Spleen (tissue), 11 donors: ENCODE data around the gene TARBP1. TPM values are rescaled to one million over a fixed set of nuclear protein-coding genes. Genes with fewer than 3 reads are reported as not detected.
A peak's percentile ranks its signal among the peaks of the same experiment; 100 is the strongest.

ENCODE experiments used
- DNase-seq: peaks from one replicate; pipeline ENCODE4 v3.0.0-alpha.2; 2020
- H3K27ac ChIP-seq, 8 donors: fragments of 200-600 bp; sonication (generic) in 7 of 8; 1 replicate in 4 of 8; 2 replicates in 4 of 8; pipeline versions ENCODE4 v1.5.0 to v1.8.0; 2016 to 2021; ENCODE audit warnings: inconsistent platforms in 4 of 8, mild to moderate bottlenecking in 4 of 8, moderate library complexity in 1 of 8
- H3K27me3 ChIP-seq, 7 donors: fragments of 200-600 bp; sonication (generic) in 6 of 7; replicated peaks in 1 of 7; 1 replicate in 4 of 7; 2 replicates in 3 of 7; pipeline versions ENCODE4 v1.5.0 to v1.8.0; 2016 to 2021; ENCODE audit warnings: inconsistent platforms in 3 of 7, mild to moderate bottlenecking in 1 of 7
- H3K36me3 ChIP-seq, 6 donors: fragments of 200-600 bp; sonication (generic) in 5 of 6; 1 replicate in 4 of 6; 2 replicates in 2 of 6; pipeline versions ENCODE4 v1.5.0 to v1.8.0; 2016 to 2021; ENCODE audit warnings: inconsistent platforms in 2 of 6
- H3K4me1 ChIP-seq, 6 donors: fragments of 200-600 bp; sonication (generic) in 5 of 6; 1 replicate in 3 of 6; 2 replicates in 3 of 6; pipeline versions ENCODE4 v1.5.0 to v1.8.0; 2016 to 2021; ENCODE audit warnings: inconsistent platforms in 3 of 6
- H3K4me3 ChIP-seq, 8 donors: fragments of 200-600 bp; sonication (generic) in 7 of 8; 1 replicate in 4 of 8; 2 replicates in 4 of 8; pipeline versions ENCODE4 v1.5.0 to v1.8.0; 2016 to 2021; ENCODE audit warnings: inconsistent platforms in 4 of 8, mild to moderate bottlenecking in 4 of 8, moderate library complexity in 2 of 8
- H3K9me3 ChIP-seq, 8 donors: fragments of 200-600 bp; sonication (generic) in 7 of 8; 1 replicate in 4 of 8; 2 replicates in 4 of 8; pipeline versions ENCODE4 v1.5.0 to v1.8.0; 2016 to 2021; ENCODE audit warnings: inconsistent platforms in 4 of 8
- CTCF ChIP-seq, 11 experiments: fragments of 200-600 bp in 7 of 11; fragments of 450-650 bp in 4 of 11; sonication (generic) in 4 of 11; IDR thresholded peaks in 8 of 11; conservative IDR thresholded peaks in 3 of 11; 1 replicate in 7 of 11; 2 replicates in 4 of 11; pipeline versions ENCODE4 v1.4.0 to v1.8.0; 2016 to 2021; ENCODE audit warnings: antibody characterized with exemption in 11 of 11, inconsistent platforms in 4 of 11, mild to moderate bottlenecking in 1 of 11
- POLR2A ChIP-seq, 3 donors: fragments of 450-650 bp; IDR thresholded peaks; one replicate each; pipeline ENCODE4 v1.5.1; 2017; ENCODE audit warnings: antibody characterized with exemption in 3 of 3, mild to moderate bottlenecking in 1 of 3
- POLR2AphosphoS5 ChIP-seq, 3 donors: sonication (generic); formaldehyde crosslinking; IDR thresholded peaks; one replicate each; pipeline ENCODE4 v1.5.1; 2017; ENCODE audit warnings: antibody characterized with exemption in 3 of 3
- WGBS, 5 donors: extraction: QIAGEN DNeasy Blood & Tissue Kit in 3 of 5; methylation state at CpG; one replicate each; pipeline versions ENCODE4 v1.1.5 to v1.1.7; 2013 to 2018; 5-methylcytosine and 5-hydroxymethylcytosine counted together
- intact Hi-C: fragments of 100-400 bp; cut with DNase I; formaldehyde crosslinking; loops from one replicate; pipeline ENCODE4 v1.15.0; 2023; ENCODE audit warnings: low total_unique reads
- polyA plus RNA-seq, 3 donors: library from polyadenylated mRNA; stranded (reverse); fragments of 200-250 nt; gene quantifications; one replicate each; pipeline ENCODE4 v1.2.1, GENCODE V29; 2013
- total RNA-seq, 7 donors: library from RNA; depleted of rRNA in 3 of 7; stranded (reverse); fragments of >200 nt in 3 of 7; fragmentation: NEBNext Ultra II Directional in 4 of 7; extraction: Animal tissue kit (Norgen Biotek cat#: 25700) in 4 of 7; gene quantifications; one replicate each; pipeline versions ENCODE4 v1.1.0 to v1.2.1, GENCODE V29; 2016 to 2021
- donor health status: healthy with polysubstance abuse.
- donor health status: DM: no; HTN: no; CAD: no; lungs with moderate emphysema.
- donor health status: DM: no; HTN: no; CAD: no.
- donor health status: Bipolar disorder and iron deficiency.
- donor health status: healthy.
- donor health status: DM: no; HTN: no; CAD: no.
- donor health status: DM: yes; HTN: yes; CAD: no.

Gene TARBP1
- total and polyA plus RNA-seq, 10 donors, result 27.1 to 99.7 (median 40.3) TPM

DNA sequence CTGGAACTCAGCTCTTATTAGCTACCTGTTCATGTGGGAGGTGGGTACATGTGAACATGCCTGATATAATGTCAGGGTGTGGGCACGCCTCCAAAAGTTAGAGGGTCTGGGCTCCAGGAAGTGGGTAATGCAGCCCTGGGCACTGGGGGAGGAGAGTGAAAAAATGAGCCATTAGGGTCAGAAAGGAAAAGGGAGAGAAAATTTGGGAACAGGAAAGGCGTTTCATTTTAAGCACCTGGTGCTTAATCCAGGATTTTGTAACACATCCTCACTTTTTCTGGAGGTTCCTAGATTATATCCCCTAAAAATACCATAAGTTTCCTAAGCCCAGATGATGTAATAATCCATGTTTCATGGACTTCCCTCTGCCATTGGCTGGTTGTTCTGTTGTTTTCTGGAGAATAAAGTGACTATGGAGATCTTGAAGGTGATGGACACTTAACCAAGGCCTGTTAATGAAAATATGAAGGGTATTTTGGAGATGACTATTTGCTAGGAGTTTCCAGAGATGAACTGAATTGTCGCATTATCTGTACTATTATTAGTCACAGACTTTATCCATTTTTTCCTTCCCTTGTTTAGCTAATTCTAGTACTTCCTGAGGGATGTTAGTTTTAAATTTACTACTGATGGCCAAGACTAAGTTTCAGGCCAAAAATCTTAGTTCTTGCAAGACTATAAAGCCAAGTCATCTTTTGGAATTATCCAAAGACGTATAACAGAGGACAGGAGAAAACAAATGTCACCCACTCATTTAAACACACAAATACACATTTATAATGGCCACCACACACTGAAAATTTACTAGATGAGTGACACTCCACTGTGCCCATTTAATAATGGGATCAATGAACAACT lies 24.4 kb upstream of the TARBP1 start:
- DNase-seq, result peak; percentile 16
- WGBS, 5 donors, result 71 to 86% (median 77%) methylated on average over 4 of the region's 4 CpGs
- TF ChIP-seq POLR2AphosphoS5 (IDR thresholded peaks at IDR 0.05) (no peak), POLR2A (IDR thresholded peaks at IDR 0.05) (no peak), CTCF (IDR thresholded peaks at IDR 0.05 in 8 of 11, conservative IDR thresholded peaks at IDR 0.05 in 3 of 11) (no peak)
- Histone ChIP-seq H3K4me3 (no peak overlapping the region), H3K4me1 (peaks cover 6 to 24% (median 20%) of the 10 kb centered on the region in 6 donors), H3K36me3 (no peaks in the 10 kb centered on the region), H3K27me3 (no peaks in the 10 kb centered on the region), H3K27ac (no peak overlapping the region), H3K9me3 (no peaks in the 10 kb centered on the region)
- intact Hi-C loops, result no loop called here

- DNase-seq, result no peak
- H3K27ac ChIP-seq, result no peak overlapping the region
- no peaks in the 10 kb centered on the region for H3K9me3 ChIP-seq
- H3K36me3 ChIP-seq, result no peaks in the 10 kb centered on the region
- TF ChIP-seq CTCF (IDR thresholded peaks at IDR 0.05 in 8 of 11, conservative IDR thresholded peaks at IDR 0.05 in 3 of 11) (no peak), POLR2A (IDR thresholded peaks at IDR 0.05) (no peak), POLR2AphosphoS5 (IDR thresholded peaks at IDR 0.05) (no peak)
- intact Hi-C loops, result no loop called here
- H3K27me3 ChIP-seq, result no peaks in the 10 kb centered on the region
- H3K4me1 ChIP-seq, result peaks cover 6 to 26% (median 21%) of the 10 kb centered on the region in 6 donors
- no peak overlapping the region for H3K4me3 ChIP-seq
Measured at GRCh38 chr1:234502785-234503184, 23.8 kb upstream of the TARBP1 start.

- peak overlapping the region in 1 of 8 donors; percentile 49 for H3K4me3 ChIP-seq
- H3K4me1 ChIP-seq, result peaks cover 6 to 30% (median 23%) of the 10 kb centered on the region in 6 donors
- no peak for TF ChIP-seq CTCF (IDR thresholded peaks at IDR 0.05 in 8 of 11, conservative IDR thresholded peaks at IDR 0.05 in 3 of 11)
- TF ChIP-seq POLR2AphosphoS5 (IDR thresholded peaks at IDR 0.05), result no peak
- TF ChIP-seq POLR2A (IDR thresholded peaks at IDR 0.05), result no peak
- 35 to 62% (median 40%) methylated on average over 2 of the region's 2 CpGs for WGBS, 5 donors
- no peaks in the 10 kb centered on the region for H3K9me3 ChIP-seq
- no peaks in the 10 kb centered on the region for H3K27me3 ChIP-seq
- DNase-seq, result no peak
- intact Hi-C loops, result no loop called here
- peak overlapping the region in 7 of 8 donors; percentile 61 to 81 (median 73) for H3K27ac ChIP-seq
- H3K36me3 ChIP-seq, result no peaks in the 10 kb centered on the region
Measured at GRCh38 chr1:234500269-234500668, 21.3 kb upstream of the TARBP1 start.

GRCh38 chr1:234499943-234500245 lies 20.9 kb upstream of the TARBP1 start:
- TF ChIP-seq POLR2A (IDR thresholded peaks at IDR 0.05) (no peak), POLR2AphosphoS5 (IDR thresholded peaks at IDR 0.05) (no peak), CTCF (IDR thresholded peaks at IDR 0.05 in 8 of 11, conservative IDR thresholded peaks at IDR 0.05 in 3 of 11) (no peak)
- Histone ChIP-seq H3K4me1 (peaks cover 6 to 31% (median 23%) of the 10 kb centered on the region in 6 donors), H3K4me3 (peak overlapping the region in 2 of 8 donors; percentile 3 to 49), H3K27ac (peak overlapping the region in 7 of 8 donors; percentile 61 to 81 (median 73)), H3K27me3 (no peaks in the 10 kb centered on the region), H3K36me3 (no peaks in the 10 kb centered on the region), H3K9me3 (no peaks in the 10 kb centered on the region)
- 36 to 61% (median 48%) methylated on average over 4 of the region's 4 CpGs for WGBS, 5 donors
- intact Hi-C loops, result loop anchor here (2.0 to 5.0 kb wide), 2 partner anchors 97 to 583 kb away; no protein-coding TSS in a partner anchor
- DNase-seq, result no peak
